ENCODE measurements around the gene SPATA9. TPM values are rescaled to one million over a fixed set of nuclear protein-coding genes. Genes with fewer than 3 reads are reported as not detected.
"Not testable (repeated sequence)": the region's sequence is repeated elsewhere in the genome, so short reads cannot be mapped to it uniquely, and the experiment has no call there.

SPATA9 gene
- total RNA-seq, 4 donors from 2014 or later: 0.82 to 1.5 TPM; not detected in 2

- TF ChIP-seq POLR2A (IDR thresholded peaks at IDR 0.05): peak; percentile 97
- TF ChIP-seq CTCF (IDR thresholded peaks at IDR 0.05): peak in 3 of 5 experiments; percentile 25 to 50 (median 44)
- peak; percentile 100 for TF ChIP-seq EP300 (IDR thresholded peaks at IDR 0.05; ENCODE audit: low read depth)
- TF ChIP-seq POLR2AphosphoS5 (IDR thresholded peaks at IDR 0.05): peak; percentile 93 to 98 (median 97)
- 0 to 3% methylated on average over 1 to 23 of the region's 60 CpGs for whole genome bisulfite sequencing, 2 donors (ENCODE audit: low coverage in 1 of 2)
- intact Hi-C loops (cut with DNase I; ENCODE audit: low total_unique reads) (loop anchor here (10.0 kb wide), 1 partner anchor 198 kb away; no protein-coding TSS in a partner anchor), in situ Hi-C loops (cut with MboI; ENCODE audit: low pct_ligation_motif_present in 1 of 4, low pct_unique_long_range_greater_than_20kb in 1 of 4, low sequenced_read_pairs in 3 of 4) (loop anchor here in 1 of 4 donors (25.0 kb wide), 1 partner anchor 691 kb away; no protein-coding TSS in a partner anchor)
- Histone ChIP-seq H3K27me3 (no peaks in the 10 kb centered on the region), H3K4me1 (peaks cover 10 to 27% (median 16%) of the 10 kb centered on the region in 4 donors), H3K9me3 (no peaks in the 10 kb centered on the region), H3K27ac (peak within 1 kb of the TSS; percentile 96 to 98 (median 97)), H3K4me3 (peak within 1 kb of the TSS; percentile 31 to 63 (median 40)), H3K36me3 (no peaks in the 10 kb centered on the region)
- peak; percentile 100 for DNase-seq
These were observed 36.0 kb downstream of the SPATA9 start, which contains the start of gene RFESD for GRCh38 chr5:95646569-95647431. RFESD (plus strand) TSS chr5:95646777; CDS start chr5:95652272, 5,495 bp downstream.

GRCh38 chr5:95646226-95646568 lies 36.6 kb downstream of the SPATA9 start:
- Histone ChIP-seq H3K4me1 (peaks cover 10 to 27% (median 16%) of the 10 kb centered on the region in 4 donors), H3K4me3 (peak overlapping the region in 1 of 4 donors; percentile 63), H3K27ac (peak overlapping the region; percentile 96 to 98 (median 97))
- H3K27me3 ChIP-seq, H3K9me3 ChIP-seq, DNase-seq, H3K36me3 ChIP-seq: not testable (repeated sequence)
- in situ Hi-C loops (cut with MboI; ENCODE audit: low pct_ligation_motif_present in 1 of 4, low pct_unique_long_range_greater_than_20kb in 1 of 4, low sequenced_read_pairs in 3 of 4): loop anchor here in 1 of 4 donors (25.0 kb wide), 1 partner anchor 691 kb away; no protein-coding TSS in a partner anchor
- intact Hi-C loops (cut with DNase I; ENCODE audit: low total_unique reads): loop anchor here (10.0 kb wide), 1 partner anchor 199 kb away; no protein-coding TSS in a partner anchor
- WGBS, 2 donors (ENCODE audit: low coverage in 1 of 2): 69% methylated on average over 17 of the region's 17 CpGs; no CpG with 5 or more reads in 1 of the 2 donors

- in situ Hi-C loops (cut with MboI; ENCODE audit: low pct_ligation_motif_present in 1 of 4, low pct_unique_long_range_greater_than_20kb in 1 of 4, low sequenced_read_pairs in 3 of 4) (loop anchor here in 1 of 4 donors (25.0 kb wide), 1 partner anchor 693 kb away; no protein-coding TSS in a partner anchor), intact Hi-C loops (cut with DNase I; ENCODE audit: low total_unique reads) (loop anchor here (10.0 kb wide), 1 partner anchor 200 kb away; no protein-coding TSS in a partner anchor)
- H3K4me3 ChIP-seq: no peak overlapping the region
- TF ChIP-seq CTCF (IDR thresholded peaks at IDR 0.05) (peak; percentile 67 to 75 (median 70)), POLR2AphosphoS5 (IDR thresholded peaks at IDR 0.05) (peak in 1 of 3 donors; percentile 5), POLR2A (IDR thresholded peaks at IDR 0.05) (no peak)
- no peaks in the 10 kb centered on the region for H3K27me3 ChIP-seq
- no peaks in the 10 kb centered on the region for H3K9me3 ChIP-seq
- DNase-seq: peak; percentile 63
- peaks cover 10 to 27% (median 16%) of the 10 kb centered on the region in 4 donors for H3K4me1 ChIP-seq
- H3K27ac ChIP-seq: peak overlapping the region; percentile 96 to 98 (median 97)
- WGBS, 2 donors (ENCODE audit: low coverage in 1 of 2): 15 to 20% methylated on average over 3 to 4 of the region's 4 CpGs
- H3K36me3 ChIP-seq: no peaks in the 10 kb centered on the region
These were observed 38.3 kb downstream of the SPATA9 start for GRCh38 chr5:95644351-95645042.

- in situ Hi-C loops (cut with MboI; ENCODE audit: low pct_ligation_motif_present in 1 of 4, low pct_unique_long_range_greater_than_20kb in 1 of 4, low sequenced_read_pairs in 3 of 4) (loop anchor here in 1 of 4 donors (25.0 kb wide), 1 partner anchor 694 kb away; no protein-coding TSS in a partner anchor), intact Hi-C loops (cut with DNase I; ENCODE audit: low total_unique reads) (loop anchor here (10.0 kb wide), 1 partner anchor 202 kb away; no protein-coding TSS in a partner anchor)
- Histone ChIP-seq H3K27ac (no peak overlapping the region), H3K36me3 (no peaks in the 10 kb centered on the region), H3K27me3 (no peaks in the 10 kb centered on the region), H3K4me3 (no peak overlapping the region), H3K4me1 (peaks cover 10 to 24% (median 16%) of the 10 kb centered on the region in 4 donors), H3K9me3 (no peaks in the 10 kb centered on the region)
- DNase-seq: no peak
- TF ChIP-seq CTCF (IDR thresholded peaks at IDR 0.05) (no peak), EP300 (IDR thresholded peaks at IDR 0.05; ENCODE audit: low read depth) (no peak), POLR2A (IDR thresholded peaks at IDR 0.05) (no peak), POLR2AphosphoS5 (IDR thresholded peaks at IDR 0.05) (no peak)
- WGBS, 2 donors (ENCODE audit: low coverage in 1 of 2): 90% methylated on average over 7 of the region's 7 CpGs
These were observed 39.6 kb downstream of the SPATA9 start for GRCh38 chr5:95643152-95643551.
